Measurements from ENCODE around the gene MTUS2.

The MTUS2 gene

GRCh38 chr13:28831117-28831516, 11.0 kb downstream of the MTUS2 start:
- DNase-seq (ENCODE audit: low read depth, low spot score), result no peak
- no peak overlapping the region for H3K4me3 ChIP-seq (ENCODE audit: insufficient read length, low read depth)
- H3K9me3 ChIP-seq (ENCODE audit: insufficient read depth, low read length), result peaks cover 33% of the 10 kb centered on the region
- H3K9ac ChIP-seq (ENCODE audit: insufficient read length, low read depth), result no peak overlapping the region
- no peak for TF ChIP-seq ZNF274 (IDR thresholded peaks at IDR 0.05; ENCODE audit: low read depth, low read length)
- no peaks in the 10 kb centered on the region for H3K36me3 ChIP-seq (ENCODE audit: insufficient read depth, insufficient read length, low read length)
- no peaks in the 10 kb centered on the region for H3K4me1 ChIP-seq (ENCODE audit: insufficient read depth, insufficient read length)
- H3K27me3 ChIP-seq (ENCODE audit: insufficient read depth, insufficient read length), result no peaks in the 10 kb centered on the region

GRCh38 chr13:28837111-28837510, 17.0 kb downstream of the MTUS2 start:
- Histone ChIP-seq H3K27me3 (ENCODE audit: insufficient read depth, insufficient read length) (no peaks in the 10 kb centered on the region), H3K4me3 (ENCODE audit: insufficient read length, low read depth) (no peak overlapping the region), H3K36me3 (ENCODE audit: insufficient read depth, insufficient read length, low read length) (no peaks in the 10 kb centered on the region), H3K9me3 (ENCODE audit: insufficient read depth, low read length) (no peaks in the 10 kb centered on the region), H3K9ac (ENCODE audit: insufficient read length, low read depth) (no peak overlapping the region), H3K4me1 (ENCODE audit: insufficient read depth, insufficient read length) (no peaks in the 10 kb centered on the region)
- no peak for DNase-seq (ENCODE audit: low read depth, low spot score)
- TF ChIP-seq YY1 (IDR thresholded peaks at IDR 0.05; ENCODE audit: insufficient read depth, insufficient read length), result no peak
- no peak for TF ChIP-seq ZNF274 (IDR thresholded peaks at IDR 0.05; ENCODE audit: low read depth, low read length)
- no peak for TF ChIP-seq SUZ12 (IDR thresholded peaks at IDR 0.05; ENCODE audit: extremely low read depth, insufficient read depth, insufficient read length)

GRCh38 chr13:28843639-28844038, 23.5 kb downstream of the MTUS2 start:
- Histone ChIP-seq H3K9me3 (ENCODE audit: insufficient read depth, low read length) (no peaks in the 10 kb centered on the region), H3K27me3 (ENCODE audit: insufficient read depth, insufficient read length) (no peaks in the 10 kb centered on the region), H3K36me3 (ENCODE audit: insufficient read depth, insufficient read length, low read length) (no peaks in the 10 kb centered on the region), H3K4me3 (ENCODE audit: insufficient read length, low read depth) (no peak overlapping the region), H3K4me1 (ENCODE audit: insufficient read depth, insufficient read length) (no peaks in the 10 kb centered on the region), H3K9ac (ENCODE audit: insufficient read length, low read depth) (no peak overlapping the region)
- no peak for DNase-seq (ENCODE audit: low read depth, low spot score)
- TF ChIP-seq ZNF274 (IDR thresholded peaks at IDR 0.05; ENCODE audit: low read depth, low read length) (no peak), SUZ12 (IDR thresholded peaks at IDR 0.05; ENCODE audit: extremely low read depth, insufficient read depth, insufficient read length) (no peak), YY1 (IDR thresholded peaks at IDR 0.05; ENCODE audit: insufficient read depth, insufficient read length) (no peak)

- TF ChIP-seq YY1 (IDR thresholded peaks at IDR 0.05; ENCODE audit: insufficient read depth, insufficient read length), result no peak
- no peak for TF ChIP-seq SUZ12 (IDR thresholded peaks at IDR 0.05; ENCODE audit: extremely low read depth, insufficient read depth, insufficient read length)
- no peak for TF ChIP-seq ZNF274 (IDR thresholded peaks at IDR 0.05; ENCODE audit: low read depth, low read length)
These were observed 29.3 kb downstream of the MTUS2 start for GRCh38 chr13:28849441-28849840.

GRCh38 chr13:28850226-28850625, 30.1 kb downstream of the MTUS2 start:
- Histone ChIP-seq H3K36me3 (ENCODE audit: insufficient read depth, insufficient read length, low read length) (no peaks in the 10 kb centered on the region), H3K9me3 (ENCODE audit: insufficient read depth, low read length) (no peaks in the 10 kb centered on the region), H3K9ac (ENCODE audit: insufficient read length, low read depth) (no peak overlapping the region), H3K4me3 (ENCODE audit: insufficient read length, low read depth) (no peak overlapping the region), H3K4me1 (ENCODE audit: insufficient read depth, insufficient read length) (no peaks in the 10 kb centered on the region), H3K27me3 (ENCODE audit: insufficient read depth, insufficient read length) (no peaks in the 10 kb centered on the region)
- no peak for TF ChIP-seq ZNF274 (IDR thresholded peaks at IDR 0.05; ENCODE audit: low read depth, low read length)
- TF ChIP-seq YY1 (IDR thresholded peaks at IDR 0.05; ENCODE audit: insufficient read depth, insufficient read length), result no peak
- no peak for TF ChIP-seq SUZ12 (IDR thresholded peaks at IDR 0.05; ENCODE audit: extremely low read depth, insufficient read depth, insufficient read length)
- DNase-seq (ENCODE audit: low read depth, low spot score), result no peak

More at GRCh38 chr13:28849441-28849840, 29.3 kb downstream of the MTUS2 start:
- DNase-seq (ENCODE audit: low read depth, low spot score), result no peak
- no peaks in the 10 kb centered on the region for H3K4me1 ChIP-seq (ENCODE audit: insufficient read depth, insufficient read length)
- H3K4me3 ChIP-seq (ENCODE audit: insufficient read length, low read depth), result no peak overlapping the region
- H3K9ac ChIP-seq (ENCODE audit: insufficient read length, low read depth), result no peak overlapping the region
- no peaks in the 10 kb centered on the region for H3K9me3 ChIP-seq (ENCODE audit: insufficient read depth, low read length)
- no peaks in the 10 kb centered on the region for H3K36me3 ChIP-seq (ENCODE audit: insufficient read depth, insufficient read length, low read length)
- H3K27me3 ChIP-seq (ENCODE audit: insufficient read depth, insufficient read length), result no peaks in the 10 kb centered on the region

GRCh38 chr13:28851422-28851821, 31.3 kb downstream of the MTUS2 start:
- Histone ChIP-seq H3K9me3 (ENCODE audit: insufficient read depth, low read length) (no peaks in the 10 kb centered on the region), H3K36me3 (ENCODE audit: insufficient read depth, insufficient read length, low read length) (no peaks in the 10 kb centered on the region), H3K27me3 (ENCODE audit: insufficient read depth, insufficient read length) (no peaks in the 10 kb centered on the region), H3K9ac (ENCODE audit: insufficient read length, low read depth) (no peak overlapping the region), H3K4me1 (ENCODE audit: insufficient read depth, insufficient read length) (no peaks in the 10 kb centered on the region), H3K4me3 (ENCODE audit: insufficient read length, low read depth) (no peak overlapping the region)
- no peak for DNase-seq (ENCODE audit: low read depth, low spot score)
- TF ChIP-seq ZNF274 (IDR thresholded peaks at IDR 0.05; ENCODE audit: low read depth, low read length) (no peak), YY1 (IDR thresholded peaks at IDR 0.05; ENCODE audit: insufficient read depth, insufficient read length) (no peak), SUZ12 (IDR thresholded peaks at IDR 0.05; ENCODE audit: extremely low read depth, insufficient read depth, insufficient read length) (no peak)

GRCh38 chr13:28854657-28855056, 34.5 kb downstream of the MTUS2 start:
- no peak for DNase-seq (ENCODE audit: low read depth, low spot score)
- TF ChIP-seq ZNF274 (IDR thresholded peaks at IDR 0.05; ENCODE audit: low read depth, low read length), result no peak
- no peak for TF ChIP-seq SUZ12 (IDR thresholded peaks at IDR 0.05; ENCODE audit: extremely low read depth, insufficient read depth, insufficient read length)
- no peak for TF ChIP-seq YY1 (IDR thresholded peaks at IDR 0.05; ENCODE audit: insufficient read depth, insufficient read length)
- H3K27me3 ChIP-seq (ENCODE audit: insufficient read depth, insufficient read length), result no peaks in the 10 kb centered on the region
- no peaks in the 10 kb centered on the region for H3K36me3 ChIP-seq (ENCODE audit: insufficient read depth, insufficient read length, low read length)
- H3K9ac ChIP-seq (ENCODE audit: insufficient read length, low read depth), result no peak overlapping the region
- no peaks in the 10 kb centered on the region for H3K4me1 ChIP-seq (ENCODE audit: insufficient read depth, insufficient read length)
- no peak overlapping the region for H3K4me3 ChIP-seq (ENCODE audit: insufficient read length, low read depth)
- no peaks in the 10 kb centered on the region for H3K9me3 ChIP-seq (ENCODE audit: insufficient read depth, low read length)

GRCh38 chr13:28856287-28856686, 36.1 kb downstream of the MTUS2 start:
- Histone ChIP-seq H3K27me3 (ENCODE audit: insufficient read depth, insufficient read length) (no peaks in the 10 kb centered on the region), H3K4me3 (ENCODE audit: insufficient read length, low read depth) (no peak overlapping the region), H3K9ac (ENCODE audit: insufficient read length, low read depth) (no peak overlapping the region), H3K9me3 (ENCODE audit: insufficient read depth, low read length) (no peaks in the 10 kb centered on the region), H3K36me3 (ENCODE audit: insufficient read depth, insufficient read length, low read length) (no peaks in the 10 kb centered on the region), H3K4me1 (ENCODE audit: insufficient read depth, insufficient read length) (no peaks in the 10 kb centered on the region)
- DNase-seq (ENCODE audit: low read depth, low spot score), result no peak
- TF ChIP-seq YY1 (IDR thresholded peaks at IDR 0.05; ENCODE audit: insufficient read depth, insufficient read length), result no peak
- no peak for TF ChIP-seq ZNF274 (IDR thresholded peaks at IDR 0.05; ENCODE audit: low read depth, low read length)
- no peak for TF ChIP-seq SUZ12 (IDR thresholded peaks at IDR 0.05; ENCODE audit: extremely low read depth, insufficient read depth, insufficient read length)
